ENCODE measurements around the gene ADGRE3.

DNA sequence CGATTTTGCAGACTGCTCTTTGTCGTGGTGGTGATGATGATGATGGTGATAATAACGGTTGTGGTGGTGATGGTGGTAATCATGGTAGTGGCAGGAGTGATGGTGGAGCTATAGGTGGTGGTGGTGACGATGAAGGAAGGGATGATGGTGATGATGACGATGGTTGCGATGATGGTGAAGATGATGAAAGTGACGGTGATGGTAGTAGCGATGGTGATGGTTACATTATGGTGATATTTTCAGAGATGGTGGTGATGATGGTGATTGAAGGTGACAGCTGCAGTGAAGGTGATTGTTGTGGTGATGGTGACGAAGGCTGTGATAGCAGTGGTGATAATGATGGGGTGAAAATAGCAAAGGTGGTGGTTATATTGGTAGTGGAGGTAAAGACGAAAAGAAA, 2.1 kb upstream of the ADGRE3 start:
- TF ChIP-seq EZH2 (IDR thresholded peaks at IDR 0.05; ENCODE audit: insufficient read depth, poor library complexity, severe bottlenecking) = no peak
- TF ChIP-seq EZH2phosphoT487 (IDR thresholded peaks at IDR 0.05; ENCODE audit: insufficient read depth, low read depth) = no peak

Data from GM23248 (cell line).